B cell (primary cell): Measurements from ENCODE around the gene CNKSR3. TPM values are rescaled to one million over a fixed set of nuclear protein-coding genes. Genes with fewer than 3 reads are reported as not detected.

ENCODE experiments used
- ATAC-seq: fragments of 200-7000 bp; cut with Tn5 transposase; one replicate; pipeline ENCODE4 v1.10.0; 2021; ENCODE audit warnings: low read depth, mild to moderate bottlenecking, moderate number of reproducible peaks, moderate library complexity
- CTCF ChIA-PET: fragments of 350-600 bp; sonication (Branson Sonifier 250); formaldehyde crosslinking; loops from one replicate; lab custom pipeline; 2021; ENCODE audit warnings: antibody characterized with exemption, inconsistent platforms; lab: Charles Lee
- POLR2A ChIA-PET: fragments of 350-600 bp; sonication (Branson Sonifier 250); formaldehyde crosslinking; loops from one replicate; lab custom pipeline; 2021; ENCODE audit warnings: antibody characterized with exemption; lab: Charles Lee
- DNase-seq: peaks from one replicate; pipeline ENCODE4 v3.0.0; 2013
- H2AFZ ChIP-seq: 2 replicates; pipeline ENCODE4 v1.6.1; 2012; ENCODE audit warnings: mild to moderate bottlenecking, low read depth, low read length; ENCODE audit not compliant: insufficient read depth, poor library complexity, severe bottlenecking
- H3K27ac ChIP-seq, 2 donors: 1 replicate in 1 of 2; 2 replicates in 1 of 2; pipeline ENCODE4 v1.5.1; 2012 to 2013; ENCODE audit warnings: low read length in 2 of 2, mild to moderate bottlenecking in 2 of 2, moderate library complexity in 1 of 2
- H3K27me3 ChIP-seq, 4 experiments: fragments of 200-600 bp in 1 of 4; sonication (generic) in 1 of 4; replicated peaks in 1 of 4; 1 replicate in 2 of 4; 2 replicates in 2 of 4; pipeline versions ENCODE4 v1.6.1 to v1.7.0; 2013 to 2016; ENCODE audit warnings: low read length in 3 of 4, mild to moderate bottlenecking in 2 of 4, mixed read lengths in 1 of 4, moderate library complexity in 1 of 4; ENCODE audit not compliant: insufficient read depth in 4 of 4, control insufficient read depth in 3 of 4; ENCODE audit errors: control extremely low read depth in 1 of 4
- H3K36me3 ChIP-seq, 2 experiments: replicated peaks in 1 of 2; 1 replicate in 1 of 2; 2 replicates in 1 of 2; pipeline versions ENCODE4 v1.6.1 to v1.7.1; 2013; ENCODE audit warnings: low read length in 1 of 2; ENCODE audit not compliant: insufficient read depth in 2 of 2, control insufficient read depth in 1 of 2; ENCODE audit errors: control extremely low read depth in 1 of 2, extremely low read depth in 1 of 2
- H3K4me1 ChIP-seq, 2 donors: fragments of 200-600 bp in 1 of 2; sonication (generic) in 1 of 2; 1 replicate in 1 of 2; 2 replicates in 1 of 2; pipeline versions ENCODE4 v1.5.1 to v1.6.1; 2013 to 2017; ENCODE audit warnings: low read length in 2 of 2; ENCODE audit not compliant: control insufficient read depth in 2 of 2, insufficient read depth in 2 of 2
- H3K4me2 ChIP-seq: replicated peaks from 2 replicates; pipeline ENCODE3; 2012; ENCODE audit warnings: mild to moderate bottlenecking, low read depth, low read length; ENCODE audit not compliant: poor library complexity, severe bottlenecking
- H3K4me3 ChIP-seq, 5 experiments: fragments of 200-600 bp in 1 of 5; sonication (generic) in 1 of 5; 1 replicate in 3 of 5; 2 replicates in 2 of 5; pipeline versions ENCODE4 v1.5.1 to v1.7.0; 2011 to 2016; ENCODE audit warnings: low read length in 4 of 5, mild to moderate bottlenecking in 4 of 5, low read depth in 2 of 5, control low read depth in 1 of 5, moderate library complexity in 1 of 5; ENCODE audit not compliant: insufficient read depth in 1 of 5; ENCODE audit errors: control extremely low read depth in 1 of 5, extremely low read depth in 1 of 5
- H3K79me2 ChIP-seq: fragments of 200-600 bp; sonication (generic); one replicate; pipeline ENCODE4 v1.6.0; 2016; ENCODE audit warnings: low read length; ENCODE audit not compliant: control insufficient read depth, insufficient read depth
- H3K9ac ChIP-seq: fragments of 200-600 bp; sonication (generic); 2 replicates; pipeline ENCODE4 v1.6.1; 2017; ENCODE audit warnings: mild to moderate bottlenecking, low read length, moderate library complexity
- H3K9me3 ChIP-seq, 3 donors: one replicate each; pipeline versions ENCODE4 v1.6.1 to v1.7.1; 2013; ENCODE audit warnings: low read length in 2 of 3; ENCODE audit not compliant: control insufficient read depth in 2 of 3, insufficient read depth in 1 of 3; ENCODE audit errors: control extremely low read depth in 1 of 3
- H4K20me1 ChIP-seq: 2 replicates; pipeline ENCODE4 v1.6.0; 2012; ENCODE audit warnings: mild to moderate bottlenecking, low read length; ENCODE audit not compliant: insufficient read depth, control insufficient read depth, poor library complexity, severe bottlenecking
- H3K27ac Mint-ChIP-seq: one replicate; pipeline ENCODE4 v1.8.0; 2021; ENCODE audit warnings: mixed read lengths
- H3K27me3 Mint-ChIP-seq: one replicate; pipeline ENCODE4 v1.8.0; 2021; ENCODE audit warnings: mixed read lengths
- H3K4me1 Mint-ChIP-seq: one replicate; pipeline ENCODE4 v1.8.0; 2021; ENCODE audit warnings: mixed read lengths
- H3K4me3 Mint-ChIP-seq: one replicate; pipeline ENCODE4 v1.8.0; 2021; ENCODE audit warnings: mixed read lengths
- H3K9me3 Mint-ChIP-seq: one replicate; pipeline ENCODE4 v1.8.0; 2022; ENCODE audit warnings: mixed read lengths; ENCODE audit not compliant: insufficient read depth
- CTCF ChIP-seq: fragments of 200-600 bp; IDR thresholded peaks from one replicate; pipeline ENCODE4 v1.8.0; 2022; ENCODE audit warnings: antibody characterized with exemption, mild to moderate bottlenecking
- EZH2 ChIP-seq: IDR thresholded peaks from 2 replicates; pipeline ENCODE4 v1.6.1; 2012; ENCODE audit warnings: borderline replicate concordance, low read depth, mild to moderate bottlenecking, moderate library complexity, low read length; ENCODE audit not compliant: insufficient read depth, poor library complexity, severe bottlenecking
- WGBS: methylation state at CpG from one replicate; pipeline ENCODE4 v1.1.5; 2013; ENCODE audit warnings: missing lambda C conversion rate; ENCODE audit not compliant: insufficient coverage; 5-methylcytosine and 5-hydroxymethylcytosine counted together
- intact Hi-C: fragments of 100-400 bp; cut with micrococcal nuclease; formaldehyde crosslinking; loops from one replicate; pipeline ENCODE4 v1.10.0; 2022
- polyA plus RNA-seq: library from polyadenylated mRNA; depleted of rRNA; stranded (reverse); fragments of >200 nt; gene quantifications from 2 replicates; pipeline ENCODE4 v1.2.3, GENCODE V29; 2012
- total RNA-seq, 2 donors: library from RNA; stranded (reverse); fragments of 120-200 nt in 1 of 2; gene quantifications; 1 replicate in 1 of 2; 2 replicates in 1 of 2; pipeline versions ENCODE4 v1.2.3 to v1.2.4, GENCODE V29; 2013 to 2022

The CNKSR3 gene
- total and polyA plus RNA-seq, 2 donors (not counting 1 experiment from before 2014, with no cell fraction given) = not detected

GRCh38 chr6:154506991-154507898 lies 3.2 kb downstream of the CNKSR3 start:
- H3K79me2 ChIP-seq = no peaks in the 10 kb centered on the region
- ATAC-seq (no peak), DNase-seq (no peak)
- H3K27me3 Mint-ChIP-seq = peaks cover 51% of the 10 kb centered on the region
- H3K4me2 ChIP-seq = no peak overlapping the region
- H3K9ac ChIP-seq = no peak overlapping the region
- no peak overlapping the region for H3K4me3 Mint-ChIP-seq
- TF ChIP-seq CTCF = no peak
- TF ChIP-seq EZH2 = no peak
- WGBS = 98% methylated on average over 6 of the region's 14 CpGs
- H3K4me1 Mint-ChIP-seq = peaks cover 9% of the 10 kb centered on the region
- no peaks in the 10 kb centered on the region for H3K9me3 ChIP-seq
- H3K36me3 ChIP-seq = no peaks in the 10 kb centered on the region
- ChIA-PET POLR2A (no interaction called here), CTCF (no interaction called here)
- no peak overlapping the region for H3K4me3 ChIP-seq
- no peaks in the 10 kb centered on the region for H3K9me3 Mint-ChIP-seq
- intact Hi-C loops = no loop called here
- no peak overlapping the region for H2AFZ ChIP-seq
- H3K27ac Mint-ChIP-seq = no peak overlapping the region
- H3K27ac ChIP-seq = no peak overlapping the region
- H4K20me1 ChIP-seq = no peaks in the 10 kb centered on the region
- peaks cover 6 to 9% of the 10 kb centered on the region in 2 donors for H3K4me1 ChIP-seq
- peaks cover 0 to 33% (median 12%) of the 10 kb centered on the region in 4 experiments for H3K27me3 ChIP-seq

DNA sequence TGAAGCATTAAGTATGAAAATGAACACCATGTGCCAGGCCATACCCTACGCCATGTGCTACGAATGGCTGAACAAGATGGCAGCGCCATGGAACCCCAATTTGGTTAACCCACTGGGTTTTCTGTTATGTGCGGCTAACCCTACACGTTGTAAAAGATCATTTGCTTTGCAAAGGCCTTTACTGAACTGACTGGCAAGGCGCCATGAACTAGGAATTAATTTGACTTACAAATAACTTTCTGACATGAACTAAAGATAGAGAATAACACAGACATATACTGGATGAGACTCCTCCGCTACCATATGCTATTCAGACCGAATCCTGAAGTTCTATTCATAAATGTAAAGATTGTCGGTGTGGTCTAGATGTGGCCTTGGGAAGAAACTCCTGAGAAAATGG lies 3.9 kb downstream of the CNKSR3 start:
- no peaks in the 10 kb centered on the region for H3K79me2 ChIP-seq
- H3K4me3 ChIP-seq = no peak overlapping the region
- TF ChIP-seq CTCF (no peak), EZH2 (no peak)
- no peak overlapping the region for H3K4me3 Mint-ChIP-seq
- H3K27ac Mint-ChIP-seq = no peak overlapping the region
- no peaks in the 10 kb centered on the region for H3K9me3 Mint-ChIP-seq
- H4K20me1 ChIP-seq = no peaks in the 10 kb centered on the region
- peaks cover 46% of the 10 kb centered on the region for H3K27me3 Mint-ChIP-seq
- no peak overlapping the region for H2AFZ ChIP-seq
- H3K27me3 ChIP-seq = peaks cover 0 to 28% (median 7%) of the 10 kb centered on the region in 4 experiments
- no peak for DNase-seq
- H3K9ac ChIP-seq = no peak overlapping the region
- CTCF ChIA-PET = no interaction called here
- no peak overlapping the region for H3K4me2 ChIP-seq
- intact Hi-C loops = no loop called here
- no peaks in the 10 kb centered on the region for H3K9me3 ChIP-seq
- POLR2A ChIA-PET = no interaction called here
- no peaks in the 10 kb centered on the region for H3K36me3 ChIP-seq
- WGBS = 93% methylated on average over 4 of the region's 9 CpGs
- peaks cover 6% of the 10 kb centered on the region for H3K4me1 Mint-ChIP-seq
- no peak overlapping the region for H3K27ac ChIP-seq
- ATAC-seq = no peak
- peaks cover 6 to 9% of the 10 kb centered on the region in 2 donors for H3K4me1 ChIP-seq
